HG03066 (cell line): ENCODE data around the gene METAP2.

Source experiments
- ATAC-seq: cut with Tn5 transposase; IDR thresholded peaks from one replicate; pipeline ENCODE4 v1.9.1; 2021; ENCODE audit warnings: low read depth; ENCODE audit not compliant: unreplicated experiment

The METAP2 gene

DNA sequence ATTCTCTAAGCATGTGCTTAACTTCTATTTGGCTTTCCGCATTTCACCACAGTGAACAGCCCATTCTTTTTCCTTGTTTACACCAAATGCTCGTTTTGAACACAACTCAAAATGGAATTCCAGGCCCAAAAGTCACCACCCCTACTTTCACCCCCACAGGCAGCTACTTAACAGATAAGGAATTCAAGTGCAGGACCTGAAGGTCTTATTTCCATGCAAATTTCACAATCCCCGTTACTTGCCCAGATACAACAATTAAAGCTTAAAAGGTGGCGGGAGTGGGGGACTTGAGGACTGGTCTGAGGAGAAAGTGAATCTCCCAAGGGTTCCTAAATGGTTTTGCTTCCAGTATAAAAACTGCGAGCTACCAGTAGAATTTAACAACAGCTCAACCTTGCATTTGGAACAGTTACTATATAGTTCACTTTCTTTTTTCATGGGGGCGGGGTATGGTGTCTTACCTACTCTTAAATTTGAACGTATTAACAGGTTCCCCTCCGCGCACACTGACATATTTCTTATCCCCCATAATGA lies 73.6 kb downstream of the METAP2 start:
- ATAC-seq = no peak

DNA sequence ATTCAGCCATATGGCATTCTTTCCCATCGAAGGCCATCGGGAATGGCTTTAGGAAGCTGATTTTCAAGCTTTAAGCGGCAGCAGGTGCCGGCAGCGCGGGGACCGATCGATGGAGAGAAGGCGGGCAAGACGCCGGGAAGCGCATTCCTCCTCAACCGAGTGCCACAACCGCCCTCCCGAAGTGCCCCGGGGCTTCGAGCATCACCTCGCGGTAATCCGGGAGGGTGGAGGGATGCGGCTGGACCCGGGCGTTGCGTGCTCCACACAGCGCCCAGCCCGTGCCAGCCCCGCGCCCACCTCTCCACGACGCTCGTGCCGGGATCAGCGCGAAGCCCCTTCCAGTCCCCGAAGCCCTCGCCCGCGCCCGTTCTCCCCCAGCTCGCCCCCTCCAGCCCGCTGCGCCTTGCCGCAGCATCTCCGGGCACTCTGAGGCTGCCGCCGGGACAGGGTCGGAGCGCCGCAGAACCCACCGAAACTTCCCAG lies 74.1 kb downstream of the METAP2 start:
- no peak for ATAC-seq

- ATAC-seq = no peak
Measured at GRCh38 chr12:95548539-95549391, 74.8 kb downstream of the METAP2 start.

- no peak for ATAC-seq
Measured at GRCh38 chr12:95549392-95550084, 75.6 kb downstream of the METAP2 start.

- no peak for ATAC-seq
Measured at GRCh38 chr12:95551305-95551704, 77.4 kb downstream of the METAP2 start, which contains the start of gene USP44. TSS of gene USP44 (minus strand) at chr12:95551476. CDS start at chr12:95534256, 17,220 bp downstream.

DNA sequence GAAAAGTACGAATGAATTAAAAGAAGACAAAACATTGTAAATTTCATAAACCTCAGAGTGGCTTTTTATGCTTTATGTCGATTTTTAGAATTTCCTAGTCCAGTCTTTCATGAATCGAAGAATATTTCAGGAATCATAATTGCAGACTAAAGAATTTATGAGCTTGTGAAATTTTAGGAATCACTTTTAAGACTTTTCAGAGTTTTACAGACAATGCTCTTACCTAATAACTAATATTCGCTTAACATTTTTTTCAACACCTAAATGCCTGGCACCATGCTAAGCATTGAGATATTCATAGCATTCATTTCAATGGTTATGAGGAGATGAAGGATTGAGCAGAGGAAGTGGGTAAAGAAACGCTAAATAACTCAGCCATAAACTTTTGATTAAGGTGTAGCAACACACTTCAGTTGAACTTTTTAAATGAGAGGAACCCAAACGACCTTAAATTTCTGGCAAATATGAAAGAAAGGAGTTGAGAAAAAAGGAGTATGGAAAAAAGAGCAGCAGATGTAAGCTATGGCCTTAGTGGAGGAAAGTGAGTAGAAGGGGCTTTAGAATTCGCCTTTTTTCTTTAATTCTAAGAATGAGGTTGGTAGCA lies 78.1 kb downstream of the METAP2 start:
- no peak for ATAC-seq

- no peak for ATAC-seq
Measured at GRCh38 chr12:95553197-95553943, 79.4 kb downstream of the METAP2 start.

DNA sequence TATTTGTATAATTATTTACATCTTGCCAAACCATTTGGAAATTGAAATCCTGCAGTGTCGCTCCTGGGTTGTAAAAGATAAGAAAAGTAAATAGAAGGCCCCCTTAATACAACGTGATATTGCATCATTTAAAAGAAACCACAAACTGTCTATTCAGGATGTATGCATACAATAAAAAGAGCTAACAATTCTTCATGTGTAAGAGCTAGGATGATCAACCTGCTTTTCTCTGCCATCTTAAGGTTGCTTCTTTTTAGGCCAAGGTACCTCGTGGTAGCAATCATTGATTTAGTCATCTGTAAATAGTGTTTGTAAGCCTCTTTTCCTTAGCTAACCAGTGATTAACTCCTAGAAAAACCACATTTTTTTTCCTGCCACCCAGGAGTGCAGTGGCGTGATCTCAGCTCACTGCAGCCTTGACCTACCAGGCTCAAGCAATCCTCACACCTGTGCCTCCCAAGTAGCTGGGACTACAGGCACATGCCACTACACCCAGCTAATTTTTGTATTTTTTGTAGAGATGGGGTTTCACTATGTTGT lies 80.7 kb downstream of the METAP2 start:
- no peak for ATAC-seq

GRCh38 chr12:95557625-95558024 lies 83.7 kb downstream of the METAP2 start:
- no peak for ATAC-seq
